GM19372 (cell line): ENCODE measurements around the gene ATP9B.
"Not testable (repeated sequence)": the region's sequence is repeated elsewhere in the genome, so short reads cannot be mapped to it uniquely, and the experiment has no call there.

ENCODE experiments used
- ATAC-seq: cut with Tn5 transposase; IDR thresholded peaks from one replicate; pipeline ENCODE4 v1.9.1; 2021; ENCODE audit warnings: mild to moderate bottlenecking, low read depth, moderate library complexity; ENCODE audit not compliant: unreplicated experiment

Gene ATP9B

DNA sequence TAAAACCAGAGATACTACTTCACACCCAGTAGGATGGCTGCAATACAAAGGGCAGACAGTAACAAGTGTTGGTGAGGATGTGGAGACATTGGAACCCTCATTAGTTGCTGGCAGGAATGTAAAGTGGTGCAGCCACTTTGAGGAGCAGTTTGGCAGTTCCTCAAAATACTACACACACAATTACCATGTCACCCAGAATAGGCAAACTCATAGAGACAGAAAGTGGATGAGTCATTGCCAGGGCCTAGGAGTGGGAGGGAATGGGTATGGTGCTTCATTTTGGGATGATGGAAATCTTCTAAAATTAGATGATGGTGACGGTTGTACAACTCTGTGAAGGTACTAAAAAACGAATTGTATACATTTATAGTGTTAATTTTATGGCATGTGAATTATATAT is 54.8 kb downstream of the ATP9B start:
- no peak for ATAC-seq

DNA sequence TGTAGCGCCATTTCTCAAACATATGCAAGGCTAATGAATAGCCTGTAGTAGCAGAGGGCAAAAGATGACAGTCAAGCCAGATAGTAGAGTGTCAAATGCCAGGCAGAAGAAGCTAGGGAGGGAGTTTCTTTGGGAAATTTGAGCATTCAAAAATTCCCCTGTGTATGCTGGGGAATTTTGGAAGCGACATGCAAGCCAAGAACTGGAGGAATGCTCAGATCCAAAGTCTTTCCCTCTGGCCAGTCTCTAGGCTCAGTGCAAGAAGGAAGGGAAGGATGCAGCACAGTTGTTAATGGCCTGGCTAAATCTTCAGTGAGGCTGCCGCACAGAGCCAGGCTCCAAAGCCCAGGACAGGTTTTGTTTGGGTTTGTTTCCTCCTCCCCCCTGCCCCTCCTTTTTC is 59.9 kb downstream of the ATP9B start:
- ATAC-seq, result no peak

GRCh38 chr18:79133724-79134123 is 64.5 kb downstream of the ATP9B start:
- no peak for ATAC-seq

DNA sequence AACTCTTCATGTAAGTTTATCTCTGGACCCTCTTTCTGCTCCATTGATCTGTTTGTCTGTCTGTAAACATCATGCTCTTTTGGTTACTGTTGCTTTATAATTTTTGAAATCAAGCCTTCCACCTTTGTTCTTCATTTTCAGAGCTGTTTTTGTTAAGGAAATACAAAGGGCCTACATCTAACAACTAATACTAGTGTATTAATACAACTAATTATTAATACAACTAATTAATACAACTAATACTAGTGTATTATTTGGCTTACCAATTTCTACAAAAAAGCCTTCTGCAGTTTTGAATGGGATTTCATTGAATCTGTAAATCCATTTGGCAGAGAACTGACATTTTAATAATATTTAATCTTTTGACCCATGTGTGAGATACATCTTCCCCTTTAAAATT is 66.7 kb downstream of the ATP9B start:
- ATAC-seq, result no peak

DNA sequence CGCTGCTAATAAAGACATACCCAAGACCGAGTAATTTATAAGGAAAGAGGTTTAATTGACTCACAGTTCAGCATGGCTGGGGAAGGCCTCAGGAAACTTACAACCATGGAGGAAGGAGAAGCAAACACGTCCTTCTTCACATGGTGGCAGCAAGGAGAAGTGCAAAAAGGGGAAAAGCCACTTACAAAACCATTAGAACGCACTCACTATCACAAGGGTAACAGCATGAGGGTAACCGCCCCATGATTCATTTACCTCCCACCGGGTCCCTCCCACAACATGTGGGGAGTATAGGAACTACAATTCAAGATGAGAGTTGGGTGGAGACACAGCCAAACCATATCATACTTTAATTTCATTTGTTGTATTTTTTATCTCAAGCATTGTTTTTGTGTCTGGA is 67.5 kb downstream of the ATP9B start:
- no peak for ATAC-seq

GRCh38 chr18:79139206-79139605 is 70.0 kb downstream of the ATP9B start:
- ATAC-seq, result no peak

DNA sequence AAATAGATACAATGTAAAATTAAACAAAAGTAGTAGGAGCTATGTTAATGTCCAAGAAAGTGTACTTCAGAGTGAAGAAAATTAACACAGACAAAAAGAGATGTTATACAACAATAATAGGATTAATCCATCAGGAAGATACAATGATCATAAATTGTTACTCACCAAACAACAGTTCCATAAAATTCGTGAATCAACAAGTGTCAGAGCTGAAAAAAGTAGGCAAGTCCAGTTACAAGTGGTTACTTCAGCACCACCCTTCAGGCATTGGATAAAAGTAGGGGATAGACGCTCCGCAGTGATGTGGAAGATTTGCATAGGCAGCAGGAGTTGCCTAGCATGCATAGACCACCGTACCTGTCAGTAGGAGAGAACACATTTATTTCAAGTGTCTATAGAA is 77.8 kb downstream of the ATP9B start:
- no peak for ATAC-seq

GRCh38 chr18:79151191-79151590 is 82.0 kb downstream of the ATP9B start:
- no peak for ATAC-seq

DNA sequence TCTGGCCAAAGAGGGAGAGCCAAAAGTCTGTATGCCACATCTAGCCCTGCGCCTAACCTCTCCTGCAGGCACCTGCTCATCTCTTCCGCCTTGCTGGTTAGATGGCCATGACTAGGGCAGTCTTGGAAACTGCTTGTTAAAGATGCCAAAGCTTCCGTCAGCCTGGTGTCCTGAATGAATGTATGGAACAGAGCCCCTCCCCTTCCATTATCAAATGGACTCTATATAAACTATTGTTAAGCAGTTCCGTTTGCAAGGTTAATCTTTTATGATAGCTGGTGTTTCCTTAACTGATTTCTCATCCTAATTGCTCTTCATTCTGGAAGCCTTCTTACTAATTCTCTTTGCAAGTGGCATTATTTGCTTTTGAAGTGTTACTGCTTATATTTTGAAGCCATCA is 87.1 kb downstream of the ATP9B start:
- no peak for ATAC-seq

GRCh38 chr18:79164706-79165105 is 95.5 kb downstream of the ATP9B start:
- no peak for ATAC-seq

GRCh38 chr18:79166702-79167101 is 97.5 kb downstream of the ATP9B start:
- no peak for ATAC-seq

DNA sequence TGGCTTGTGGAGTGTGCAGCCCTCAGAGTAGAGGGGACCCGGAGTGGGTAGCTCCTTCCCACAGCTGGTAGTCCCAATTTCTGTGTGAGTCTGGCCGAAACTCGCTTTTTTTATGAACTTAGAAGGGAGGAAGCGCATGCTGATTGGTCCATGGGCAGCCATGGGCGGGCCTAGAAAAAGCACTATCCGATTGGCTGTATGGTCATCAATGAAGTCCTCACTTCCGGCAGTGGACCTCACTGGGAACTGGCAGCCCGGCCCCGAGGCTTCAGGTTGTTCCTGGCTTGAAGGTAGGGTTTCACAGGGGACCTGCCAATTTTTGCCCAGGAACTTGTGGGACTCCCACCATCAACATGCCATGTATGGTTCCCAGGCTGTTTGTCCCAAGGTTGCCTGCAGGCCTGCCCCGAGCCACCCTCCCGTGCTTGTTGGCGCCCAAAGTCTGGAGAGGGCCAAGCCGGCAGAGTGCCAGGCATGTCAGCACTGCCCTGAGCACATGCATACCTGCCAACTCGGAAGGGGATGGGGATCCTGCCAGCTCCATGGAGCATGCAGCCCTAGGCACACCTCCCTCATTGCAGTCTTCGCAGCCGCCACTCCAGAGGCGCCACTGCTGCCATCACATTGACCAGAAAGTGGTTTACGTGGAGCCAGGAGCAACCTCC is 98.5 kb downstream of the ATP9B start:
- no peak for ATAC-seq

- ATAC-seq, result no peak
Observed at GRCh38 chr18:79169958-79170555, 100.9 kb downstream of the ATP9B start.

DNA sequence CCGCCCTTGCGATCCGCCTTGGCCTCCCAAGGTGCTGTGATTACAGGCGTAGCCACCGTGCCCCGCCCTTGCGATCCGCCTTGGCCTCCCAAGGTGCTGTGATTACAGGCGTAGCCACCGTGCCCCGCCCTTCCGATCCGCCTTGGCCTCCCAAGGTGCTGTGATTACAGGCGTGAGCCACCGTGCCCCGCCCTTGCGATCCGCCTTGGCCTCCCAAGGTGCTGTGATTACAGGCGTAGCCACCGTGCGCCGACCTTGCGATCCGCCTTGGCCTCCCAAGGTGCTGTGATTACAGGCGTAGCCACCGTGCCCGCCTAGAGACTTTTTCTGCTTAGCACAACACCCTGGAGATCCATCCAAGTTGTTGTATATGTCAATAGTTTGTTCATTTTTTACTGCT is 103.1 kb downstream of the ATP9B start:
- ATAC-seq, result not testable (repeated sequence)

DNA sequence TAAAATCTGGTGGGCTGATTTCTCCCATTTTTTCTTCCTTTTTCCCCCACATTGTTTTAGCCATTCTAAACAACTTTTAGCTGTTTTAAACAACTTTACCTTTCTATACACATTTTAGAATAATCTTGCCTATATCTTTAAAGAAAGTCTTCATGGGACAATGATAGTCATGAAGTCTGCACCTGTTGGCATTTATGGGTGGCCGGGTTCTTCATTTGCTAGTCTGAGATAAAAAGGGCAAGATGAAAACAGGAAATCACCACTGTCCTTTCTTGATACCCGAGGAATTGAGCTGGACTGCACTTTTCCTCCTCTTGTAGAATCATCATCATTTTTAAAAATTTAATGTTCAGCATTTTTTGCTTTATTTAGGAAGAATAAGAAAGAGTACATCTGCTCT is 104.5 kb downstream of the ATP9B start:
- no peak for ATAC-seq

DNA sequence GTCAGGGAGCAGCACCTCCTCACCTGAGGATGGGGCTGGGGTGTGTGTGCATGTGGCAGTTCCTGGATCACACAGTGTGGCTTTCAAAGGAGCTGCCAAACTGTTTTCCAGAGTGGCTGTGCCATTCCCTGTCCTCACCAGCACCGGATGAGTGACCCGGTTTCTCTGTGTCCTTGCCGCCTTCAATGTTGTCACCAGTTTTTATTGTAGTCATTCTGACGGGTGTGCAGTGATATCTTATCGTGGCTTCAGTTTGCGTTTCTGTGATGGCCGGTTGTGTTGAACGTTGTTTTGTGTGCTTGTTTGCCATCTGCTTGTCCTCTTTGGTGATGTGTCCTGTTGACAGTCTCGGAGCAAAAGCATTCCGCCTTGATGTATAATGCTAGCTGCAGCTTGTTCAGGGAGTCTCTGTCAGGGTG is 108.9 kb downstream of the ATP9B start:
- no peak for ATAC-seq

GRCh38 chr18:79182047-79182713 is 113.0 kb downstream of the ATP9B start:
- ATAC-seq, result no peak

- no peak for ATAC-seq
Observed at GRCh38 chr18:79185648-79186047, 116.5 kb downstream of the ATP9B start.

DNA sequence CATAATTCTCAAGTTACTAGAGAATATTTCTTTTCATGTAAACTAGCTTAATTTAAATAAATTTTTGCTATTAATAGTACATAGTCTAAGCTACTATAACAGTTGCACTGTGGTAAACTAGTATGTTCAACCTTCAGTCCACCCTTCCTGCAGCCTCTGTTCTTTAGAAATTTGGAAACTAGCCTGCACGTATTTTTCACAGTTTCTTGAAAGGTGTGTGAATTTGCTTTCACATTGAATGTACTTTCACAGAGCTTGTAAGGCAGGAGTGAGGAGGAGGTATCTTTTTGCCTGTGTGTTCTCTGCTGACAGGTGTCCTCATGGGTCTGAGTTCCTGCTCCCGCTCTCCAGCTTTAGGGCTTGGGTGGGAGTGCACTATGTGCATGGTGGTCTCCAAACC is 117.5 kb downstream of the ATP9B start:
- ATAC-seq, result no peak

DNA sequence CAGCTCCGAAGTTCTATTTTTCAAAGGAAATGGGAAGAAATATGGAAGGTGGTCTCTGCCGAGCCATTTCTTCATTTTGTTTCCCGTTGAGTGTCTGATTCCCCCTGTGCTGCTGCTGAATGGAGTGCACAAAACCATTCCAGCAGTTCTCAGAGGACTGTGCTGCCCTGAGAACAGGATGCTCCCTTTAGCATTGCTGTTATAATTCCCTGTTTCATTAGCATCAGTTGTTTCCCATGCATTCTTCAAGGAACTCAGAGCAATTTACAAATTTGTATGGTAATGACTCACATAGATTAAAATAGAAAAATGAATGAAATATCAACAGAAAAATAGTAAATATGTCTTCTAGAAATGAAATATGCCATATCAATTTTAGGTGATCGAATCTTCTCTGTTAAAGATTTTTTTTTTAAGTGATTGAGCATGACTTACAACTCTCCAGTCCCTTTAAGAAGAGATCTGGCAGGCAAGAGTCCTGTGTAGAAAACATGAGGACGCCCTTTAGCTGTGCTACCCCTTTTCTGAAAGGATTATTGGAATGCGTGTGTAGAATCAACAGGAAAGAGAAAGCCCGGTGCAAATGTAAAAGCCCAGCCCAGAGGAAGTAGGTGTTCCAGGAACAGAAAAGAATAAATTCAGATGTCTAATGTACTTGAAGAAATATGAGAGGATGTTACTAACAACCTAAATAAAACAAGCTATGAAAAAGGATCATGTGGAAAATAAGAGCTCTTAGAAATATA is 118.5 kb downstream of the ATP9B start:
- no peak for ATAC-seq

- ATAC-seq, result no peak
Observed at GRCh38 chr18:79191418-79191817, 122.2 kb downstream of the ATP9B start.
